Measurements from ENCODE around the gene ZNF501. TPM values are rescaled to one million over a fixed set of nuclear protein-coding genes. Genes with fewer than 3 reads are reported as not detected.

The ZNF501 gene
- total RNA-seq: 5.1 TPM

DNA sequence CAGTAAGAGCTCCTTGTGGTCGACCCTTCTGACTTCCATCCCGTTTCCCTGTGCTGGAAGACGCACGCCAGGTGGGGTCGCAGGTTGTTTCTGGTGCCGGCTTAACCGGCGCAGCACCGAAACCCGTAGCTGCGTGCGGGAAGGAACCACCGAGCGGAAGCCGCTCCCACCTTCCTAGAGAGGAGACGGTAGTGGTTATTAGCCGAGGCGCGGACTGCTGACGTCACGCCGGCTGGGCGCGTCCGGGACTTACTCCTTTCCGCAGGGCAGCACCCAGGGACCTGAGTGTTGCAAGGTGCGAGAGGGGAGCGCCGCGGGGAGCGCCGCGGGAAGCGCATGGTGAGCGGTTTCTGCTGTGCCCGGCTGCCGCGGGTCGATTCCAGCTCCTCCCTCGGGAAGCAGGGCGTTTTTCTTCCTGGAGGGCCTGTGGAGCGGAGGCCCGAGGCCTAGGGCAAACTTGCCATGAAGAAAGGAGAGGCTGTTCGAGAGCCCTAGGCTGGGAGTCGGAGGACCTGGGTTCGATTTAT lies at the start of gene ZNF501:
Gene ZNF501, plus strand, starts transcription at position 252 of the 527 bp plus-strand sequence. CDS start 4,787 bp downstream, outside the sequence.
- peak; percentile 87 for DNase-seq

DNA sequence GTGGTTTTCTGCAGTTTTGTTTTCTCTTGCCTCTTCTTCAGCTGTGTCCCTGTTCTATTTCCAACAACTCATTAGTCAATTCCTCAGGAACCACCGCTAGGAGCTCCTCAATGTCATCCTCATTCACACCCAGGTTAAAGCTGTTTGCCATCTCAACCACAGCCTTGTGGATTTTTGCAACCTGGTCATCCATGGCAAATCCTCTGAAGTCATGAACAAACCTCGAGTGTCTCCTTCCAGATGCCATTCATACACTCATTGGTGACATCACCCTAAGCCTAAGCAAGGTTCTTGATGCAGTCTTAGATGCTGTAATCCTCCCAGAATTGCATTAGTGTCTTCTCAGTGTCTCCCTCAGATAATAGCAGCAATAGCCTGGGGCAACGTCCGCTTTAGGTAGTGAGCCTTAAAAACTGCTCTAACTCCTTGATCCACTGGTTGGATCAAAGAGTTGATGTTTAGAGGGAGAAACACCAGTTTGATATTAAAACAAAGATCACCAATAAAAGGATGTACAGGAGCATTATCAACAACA lies 48.4 kb upstream of the ZNF501 start:
- no peak for DNase-seq

DNA sequence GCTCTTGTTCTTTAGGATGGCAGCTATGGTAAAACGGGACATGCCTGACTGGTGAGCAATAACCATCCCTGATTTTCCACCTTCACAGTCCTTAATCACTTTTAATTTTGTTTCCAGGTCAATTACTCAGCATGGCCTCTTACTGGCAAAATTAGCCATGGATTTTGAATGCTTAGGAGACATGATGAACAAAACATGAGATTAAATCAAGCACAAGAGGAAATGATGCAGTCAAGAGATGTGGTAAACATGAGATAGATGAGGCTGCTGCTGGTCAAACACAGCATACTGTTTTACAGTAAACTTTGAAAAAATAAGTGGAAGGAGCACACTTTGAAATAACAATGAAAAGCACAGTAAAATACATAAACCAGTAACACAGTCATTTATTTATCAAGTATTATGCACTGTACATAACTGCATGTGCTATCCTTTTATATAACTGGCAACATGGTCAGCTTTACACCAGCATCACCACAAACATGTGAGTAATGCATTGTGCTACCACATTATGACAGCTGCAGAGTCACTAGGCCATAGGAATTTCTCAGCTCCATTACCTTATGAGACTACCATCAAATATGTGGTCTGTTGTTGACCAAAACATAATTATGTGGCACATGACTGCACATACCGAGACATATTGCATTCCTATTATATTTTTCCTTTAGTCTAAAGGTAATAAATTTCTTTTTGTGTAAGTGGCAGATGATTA lies 47.1 kb upstream of the ZNF501 start:
- DNase-seq: no peak

DNA sequence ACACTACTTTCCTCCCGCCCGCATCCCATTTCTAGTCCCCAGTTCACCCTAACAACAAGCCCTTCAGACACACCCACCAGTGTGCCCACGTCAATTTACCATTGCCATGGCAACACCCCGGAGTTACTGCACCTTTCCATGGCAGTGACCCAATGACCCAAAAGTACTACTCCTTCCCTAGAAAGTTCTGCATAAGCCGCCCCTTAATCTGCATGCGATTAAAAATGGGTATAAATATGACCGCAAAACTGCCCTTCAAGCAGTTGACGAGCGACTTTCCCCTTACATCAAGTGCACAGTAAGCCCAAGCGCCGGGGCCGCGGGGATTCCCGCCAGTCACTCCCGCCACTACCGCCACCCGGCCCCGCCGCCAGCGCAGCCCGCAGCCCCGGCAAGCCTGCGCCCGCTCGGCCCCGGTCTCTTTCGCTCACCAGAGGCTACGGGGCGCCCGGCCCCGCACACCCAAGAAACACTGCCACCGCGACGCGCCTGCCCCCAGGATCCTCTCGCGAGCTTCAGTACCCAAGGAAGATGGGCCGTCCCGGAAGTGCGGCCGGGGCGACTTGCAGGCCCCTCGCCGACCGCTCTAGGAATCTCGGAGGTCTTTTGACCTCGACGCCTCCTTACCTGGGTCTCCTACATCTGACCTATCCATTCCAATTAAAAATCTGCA lies 44.2 kb upstream of the ZNF501 start:
- DNase-seq: no peak

DNA sequence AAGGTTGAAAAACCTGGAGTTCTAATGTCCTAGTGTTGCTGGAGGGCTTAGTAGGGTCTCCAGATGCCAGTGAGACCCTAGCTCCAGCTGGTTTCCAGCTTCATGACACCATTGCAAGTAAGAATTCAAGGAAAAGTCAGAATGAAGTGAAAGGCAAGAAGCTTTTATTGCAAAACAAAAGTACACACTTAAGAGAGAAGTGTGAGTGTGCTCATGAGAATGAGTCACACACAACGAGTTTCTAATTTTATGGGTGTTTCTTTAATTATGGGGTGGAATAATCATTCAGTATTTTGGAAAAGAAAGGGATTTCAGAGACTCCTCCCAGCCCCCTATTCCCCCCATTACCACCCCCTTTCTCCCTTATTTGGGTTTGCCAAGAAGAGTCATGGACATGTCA lies 41.5 kb upstream of the ZNF501 start:
- DNase-seq: no peak

DNA sequence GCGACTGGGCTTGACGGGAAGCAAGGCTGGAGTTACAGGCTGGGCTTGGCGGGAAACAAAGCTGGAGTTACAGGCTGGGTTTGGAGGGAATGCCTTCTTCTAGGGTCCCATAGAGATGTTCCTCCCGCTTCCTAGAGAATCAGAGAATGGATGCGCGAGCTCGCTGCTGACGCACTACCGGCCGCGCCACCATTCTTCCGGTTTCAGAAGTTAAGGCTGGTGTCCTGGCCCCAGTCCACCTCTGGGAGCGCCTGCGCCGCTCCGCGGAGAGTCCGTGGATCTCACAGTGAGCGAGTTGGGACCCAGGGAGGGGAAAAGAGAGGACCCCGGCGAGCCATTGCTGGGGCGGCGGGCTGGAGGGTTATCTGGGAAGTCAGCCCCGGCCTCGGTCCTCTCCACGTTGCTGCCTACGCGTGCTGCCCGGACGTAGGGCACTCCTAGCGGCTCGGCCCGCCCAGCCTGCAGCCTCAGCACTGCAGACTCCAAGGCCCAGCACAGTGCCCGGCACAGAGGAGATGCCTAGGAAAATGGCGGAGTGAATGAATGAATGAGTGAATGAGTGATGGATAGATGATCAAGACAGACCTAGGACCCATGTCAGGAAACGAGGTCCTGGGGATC lies 16.9 kb upstream of the ZNF501 start, which contains the start of gene ZNF502:
Gene ZNF502, plus strand, starts transcription at position 206 of the 621 bp plus-strand sequence. CDS start 7,602 bp downstream, outside the sequence.
- peak; percentile 91 for DNase-seq

DNA sequence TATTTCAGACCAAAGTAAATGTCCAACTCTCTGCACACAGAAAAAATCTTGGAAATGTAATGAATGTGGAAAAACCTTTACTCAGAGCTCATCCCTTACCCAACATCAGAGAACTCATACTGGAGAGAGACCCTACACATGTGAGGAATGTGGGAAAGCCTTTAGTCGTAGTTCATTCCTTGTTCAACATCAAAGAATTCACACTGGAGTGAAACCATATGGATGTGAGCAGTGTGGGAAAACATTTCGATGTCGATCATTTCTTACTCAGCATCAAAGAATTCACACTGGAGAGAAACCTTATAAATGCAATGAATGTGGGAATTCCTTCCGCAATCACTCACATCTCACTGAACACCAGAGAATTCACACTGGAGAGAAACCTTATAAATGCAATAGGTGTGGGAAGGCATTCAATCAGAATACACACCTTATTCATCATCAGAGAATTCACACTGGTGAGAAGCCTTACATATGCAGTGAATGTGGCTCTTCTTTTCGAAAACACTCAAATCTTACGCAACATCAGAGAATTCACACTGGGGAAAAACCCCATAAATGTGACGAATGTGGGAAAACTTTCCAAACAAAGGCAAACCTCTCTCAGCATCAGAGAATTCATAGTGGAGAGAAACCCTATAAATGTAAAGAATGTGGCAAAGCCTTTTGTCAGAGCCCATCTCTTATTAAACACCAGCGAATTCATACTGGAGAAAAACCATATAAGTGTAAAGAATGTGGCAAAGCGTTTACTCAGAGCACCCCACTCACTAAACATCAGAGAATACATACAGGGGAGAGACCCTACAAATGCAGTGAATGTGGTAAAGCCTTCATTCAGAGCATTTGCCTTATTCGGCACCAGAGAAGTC lies 8.0 kb upstream of the ZNF501 start:
- DNase-seq: no peak

DNA sequence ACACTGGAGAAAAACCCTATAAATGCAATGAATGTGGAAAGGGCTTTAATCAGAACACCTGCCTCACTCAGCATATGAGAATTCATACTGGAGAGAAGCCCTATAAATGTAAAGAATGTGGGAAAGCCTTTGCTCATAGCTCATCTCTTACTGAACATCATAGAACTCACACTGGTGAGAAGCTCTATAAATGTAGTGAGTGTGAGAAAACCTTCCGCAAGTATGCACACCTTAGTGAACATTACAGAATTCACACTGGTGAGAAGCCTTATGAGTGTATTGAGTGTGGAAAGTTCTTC lies 7.4 kb upstream of the ZNF501 start:
- no peak for DNase-seq

DNA sequence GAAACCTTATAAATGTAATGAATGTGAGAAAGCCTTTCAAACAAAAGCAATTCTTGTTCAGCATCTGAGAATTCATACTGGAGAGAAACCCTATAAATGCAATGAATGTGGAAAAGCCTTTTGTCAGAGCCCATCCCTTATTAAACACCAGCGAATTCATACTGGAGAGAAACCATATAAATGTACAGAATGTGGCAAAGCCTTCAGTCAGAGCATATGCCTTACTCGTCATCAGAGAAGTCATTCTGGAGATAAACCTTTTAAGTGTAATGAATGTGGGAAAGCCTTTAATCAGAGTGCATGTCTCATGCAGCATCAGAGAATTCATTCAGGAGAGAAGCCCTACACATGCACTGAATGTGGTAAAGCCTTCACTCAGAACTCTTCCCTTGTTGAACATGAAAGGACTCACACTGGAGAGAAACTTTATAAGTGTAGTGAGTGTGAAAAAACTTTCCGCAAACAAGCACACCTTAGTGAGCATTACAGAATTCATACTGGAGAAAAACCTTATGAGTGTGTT lies 5.3 kb downstream of the ZNF501 start:
- no peak for DNase-seq

DNA sequence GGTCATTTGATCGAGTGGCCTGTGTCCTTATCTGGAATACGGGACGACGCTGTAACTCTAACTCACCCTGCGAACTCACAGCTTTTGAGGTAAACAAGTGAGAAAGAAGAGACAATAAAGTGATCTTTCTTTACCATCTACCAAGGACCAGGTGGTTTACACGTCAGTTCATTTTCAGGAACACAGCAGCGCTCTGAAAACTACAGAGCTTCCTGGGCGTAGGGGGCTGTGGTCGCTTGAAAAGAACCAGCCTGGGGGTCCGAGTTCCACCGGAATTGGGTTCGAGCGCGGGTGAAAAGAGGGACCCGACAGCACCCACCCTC lies 31.6 kb downstream of the ZNF501 start:
- DNase-seq: no peak

DNA sequence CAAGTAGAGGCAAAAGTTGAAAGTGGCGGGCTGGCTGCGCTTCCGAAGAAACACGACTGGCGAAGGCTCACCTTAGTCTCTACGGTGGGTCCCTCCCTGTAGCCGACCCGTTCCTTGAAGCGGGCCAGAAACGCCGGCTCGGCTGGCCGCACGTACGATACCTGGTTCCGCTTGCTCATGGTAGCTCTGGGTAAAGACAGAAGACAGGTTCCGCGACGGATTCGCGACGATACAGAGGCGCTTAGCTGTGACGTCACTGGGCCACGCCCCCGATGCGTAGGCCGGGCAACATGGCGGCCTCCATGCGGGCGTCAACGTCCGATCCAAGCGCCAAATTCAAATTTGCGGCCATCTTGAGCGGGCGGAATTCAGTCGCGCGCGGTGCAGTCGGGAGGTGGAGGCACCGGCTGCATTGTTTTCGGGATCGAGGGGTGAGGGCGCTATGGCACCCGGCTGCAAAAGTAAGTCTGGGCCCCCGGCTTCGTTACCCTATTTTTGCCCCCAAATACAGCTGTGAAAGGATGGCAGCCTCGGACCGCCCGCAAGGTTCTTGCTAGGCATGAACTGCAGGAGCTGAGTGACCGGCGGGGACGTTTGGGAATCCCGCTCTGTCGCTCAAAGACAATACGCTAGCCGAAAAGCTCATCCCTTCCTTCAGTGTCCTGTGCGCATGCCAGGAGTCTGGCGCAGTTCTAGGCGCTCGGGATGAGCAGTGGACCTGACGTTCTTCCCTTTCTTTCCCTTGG lies 32.2 kb downstream of the ZNF501 start, which contains the start of the genes KIAA1143 and KIF15:
Gene KIAA1143, minus strand, starts transcription at position 196 of the 746 bp plus-strand sequence. Its CDS starts 17 bp downstream, at position 179.
Gene KIF15, plus strand, starts transcription at position 371 of the 746 bp plus-strand sequence. Its CDS starts 72 bp downstream, at position 443.
- DNase-seq: peak; percentile 92

DNA sequence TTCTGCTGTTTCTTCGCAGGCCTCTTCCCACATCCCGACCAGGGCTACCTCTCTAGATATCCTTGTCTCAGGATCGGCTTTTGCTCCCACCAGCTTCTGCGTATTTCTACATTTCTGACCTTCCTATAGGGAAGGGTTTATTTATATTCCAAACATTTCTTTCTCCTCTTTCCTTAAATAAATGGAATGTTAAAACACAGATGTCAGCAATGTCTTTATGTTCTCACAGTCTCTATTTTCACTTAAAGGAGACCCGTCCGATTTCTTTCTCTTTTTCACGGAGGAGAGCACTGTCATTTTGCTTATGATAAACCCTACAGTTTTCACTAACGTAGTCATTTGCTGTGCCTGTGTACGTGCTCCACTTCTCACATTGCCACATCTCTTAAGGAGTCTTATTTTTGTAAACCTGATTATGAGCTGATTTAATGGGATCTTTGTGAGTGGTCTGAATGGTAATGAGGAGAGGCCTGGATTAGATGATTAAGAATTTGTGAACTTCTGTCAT lies 32.8 kb downstream of the ZNF501 start:
- no peak for DNase-seq

DNA sequence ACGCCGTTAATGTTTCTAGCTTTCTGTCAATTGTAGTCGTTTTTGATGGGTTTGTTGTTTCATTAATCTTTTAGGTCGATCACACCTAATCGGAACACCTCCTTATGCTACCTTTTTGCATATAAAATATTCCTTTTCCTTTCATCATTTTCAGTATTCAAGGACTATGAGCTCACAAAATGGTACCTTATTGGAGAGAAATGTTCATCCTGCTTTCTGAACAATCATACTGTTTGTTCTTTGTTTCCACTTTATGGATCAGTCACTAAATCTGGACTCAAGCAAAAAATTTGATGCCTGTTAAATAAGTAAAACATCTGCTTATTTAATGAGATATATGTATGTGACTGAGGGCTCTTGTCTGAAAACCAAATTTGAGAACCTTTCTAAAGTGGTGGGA lies 33.3 kb downstream of the ZNF501 start:
- DNase-seq: no peak

DNA sequence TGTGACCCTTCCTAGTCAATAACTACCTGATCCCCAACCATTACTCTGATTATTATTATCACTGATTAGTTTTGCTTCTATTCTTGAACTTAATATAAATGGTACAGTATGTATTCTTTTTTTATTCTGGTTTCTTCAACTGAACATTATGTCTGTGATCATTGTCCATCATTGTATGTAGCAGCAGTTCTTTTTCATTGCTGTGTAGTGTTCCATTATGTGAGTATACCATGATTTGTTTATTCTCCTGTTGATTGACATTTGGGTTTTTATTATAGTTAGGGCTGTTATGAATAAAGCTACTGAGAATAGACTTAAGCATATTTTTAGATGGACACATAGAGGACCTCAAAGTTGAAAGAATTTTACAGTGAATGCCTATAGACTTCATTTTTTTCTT lies 34.8 kb downstream of the ZNF501 start:
- DNase-seq: no peak

DNA sequence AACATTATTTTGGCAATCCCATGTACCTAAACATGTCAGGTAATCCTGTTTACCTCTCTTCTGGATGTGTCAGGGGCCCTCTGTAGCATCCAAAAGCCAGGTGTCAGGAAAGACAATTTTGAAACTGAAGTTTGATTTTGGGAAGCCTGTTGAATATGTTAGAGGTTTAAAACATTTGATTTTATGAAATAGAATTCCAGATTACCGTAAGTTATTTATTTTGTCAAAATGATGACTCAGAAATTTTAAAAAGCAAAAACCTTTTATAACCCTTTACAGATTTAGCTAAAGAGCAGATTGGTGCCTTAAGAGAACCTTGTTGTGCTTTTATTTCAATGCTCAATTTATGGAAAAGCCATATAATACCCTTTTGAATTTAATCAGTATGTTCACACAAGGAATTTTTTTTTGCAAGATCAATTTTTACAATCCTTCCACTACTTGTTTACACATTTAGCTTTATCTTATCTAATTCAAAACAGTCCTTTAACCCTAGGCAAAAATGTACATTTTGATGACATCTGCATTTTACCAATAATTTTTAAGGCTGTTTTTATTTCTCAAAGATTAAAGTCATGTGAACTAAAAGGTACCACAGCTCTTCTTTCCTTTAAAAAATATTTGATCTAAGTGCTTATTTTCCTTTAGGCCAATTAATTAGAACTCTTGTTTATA lies 42.1 kb downstream of the ZNF501 start:
- DNase-seq: no peak

DNA sequence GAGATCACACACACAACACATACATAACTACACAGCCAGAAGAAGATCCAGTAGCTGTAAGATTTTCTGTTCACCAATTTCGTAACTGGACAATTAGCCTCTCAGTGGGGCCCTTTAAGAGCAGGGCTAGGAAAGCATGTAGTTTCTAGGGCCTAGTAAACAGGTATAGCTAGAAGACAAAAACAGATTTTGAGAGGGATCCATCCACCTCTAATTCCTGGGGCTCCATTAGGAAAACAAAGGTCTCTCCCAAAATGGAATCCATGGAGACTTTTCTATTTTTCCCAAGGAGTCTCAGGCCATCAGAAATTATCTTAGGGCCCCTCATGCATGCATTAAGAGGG lies 42.6 kb downstream of the ZNF501 start:
- DNase-seq: no peak

DNA sequence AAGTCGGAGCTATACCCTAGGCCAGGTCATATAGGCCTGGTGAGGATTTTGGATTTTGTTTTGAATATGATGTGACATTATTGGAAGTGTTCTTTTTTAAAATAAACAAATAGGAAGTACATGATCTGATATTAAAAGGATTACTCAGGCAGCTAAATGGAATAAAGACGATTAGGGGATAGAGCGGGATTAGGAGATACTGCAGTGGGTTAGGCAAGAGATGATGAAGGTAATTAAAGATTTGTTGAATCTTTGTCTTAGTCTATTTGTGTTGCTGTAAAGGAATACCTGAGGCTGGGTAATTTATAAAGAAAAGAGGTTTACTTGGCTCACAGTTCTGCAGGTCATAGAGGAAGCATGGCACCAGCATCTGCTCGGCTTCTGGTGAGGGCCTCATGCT lies 53.5 kb downstream of the ZNF501 start:
- no peak for DNase-seq
